AG04449 (cell line): ENCODE measurements around the gene LRP10.

Experiments
- CTCF ChIA-PET: fragments of 350-600 bp; formaldehyde crosslinking; extraction: SDS; loops from one replicate; lab custom pipeline; 2021; ENCODE audit warnings: antibody characterized with exemption; lab: Yijun Ruan, JAX
- POLR2A ChIA-PET: fragments of 400-600, 350-600 bp; formaldehyde crosslinking; extraction: SDS; loops from one replicate; lab custom pipeline; 2020; ENCODE audit warnings: antibody characterized with exemption, inconsistent platforms; lab: Yijun Ruan, JAX
- DNase-seq: peaks from one replicate; pipeline ENCODE4 v3.0.0-alpha.2; 2010; ENCODE audit warnings: low read depth, low spot score
- H3K4me3 ChIP-seq: 2 replicates; pipeline ENCODE4 v1.5.1; 2011; ENCODE audit warnings: low read depth, mild to moderate bottlenecking, control low read depth, low read length
- TF ChIP-seq, protein P1 (sequence below): IDR thresholded peaks from one replicate; pipeline ENCODE4 v1.5.1; 2011; ENCODE audit warnings: mild to moderate bottlenecking, moderate library complexity, low read length, control low read depth, inconsistent platforms; ENCODE audit not compliant: insufficient read depth; ENCODE audit errors: missing control alignments

LRP10 gene

DNA sequence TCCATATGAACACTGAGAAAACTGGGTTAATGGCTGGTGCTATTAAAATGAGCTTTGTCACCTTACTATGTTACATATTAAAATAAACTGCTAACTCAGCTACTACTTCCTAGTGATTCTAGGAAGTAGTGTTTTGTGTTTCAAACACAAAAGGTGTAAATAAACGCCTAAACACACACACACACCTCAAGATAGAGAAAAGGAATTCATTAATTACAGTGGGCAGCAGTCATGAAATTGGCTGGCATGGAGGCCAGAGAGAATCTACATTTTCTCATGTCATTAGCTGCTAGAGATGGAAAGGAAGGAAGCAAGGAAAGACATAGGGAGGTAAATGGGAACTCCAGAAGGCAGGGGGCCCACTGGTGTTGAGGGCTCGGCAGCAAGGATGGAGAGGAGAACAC lies 58.4 kb downstream of the LRP10 start:
- TF ChIP-seq, protein P1, sequence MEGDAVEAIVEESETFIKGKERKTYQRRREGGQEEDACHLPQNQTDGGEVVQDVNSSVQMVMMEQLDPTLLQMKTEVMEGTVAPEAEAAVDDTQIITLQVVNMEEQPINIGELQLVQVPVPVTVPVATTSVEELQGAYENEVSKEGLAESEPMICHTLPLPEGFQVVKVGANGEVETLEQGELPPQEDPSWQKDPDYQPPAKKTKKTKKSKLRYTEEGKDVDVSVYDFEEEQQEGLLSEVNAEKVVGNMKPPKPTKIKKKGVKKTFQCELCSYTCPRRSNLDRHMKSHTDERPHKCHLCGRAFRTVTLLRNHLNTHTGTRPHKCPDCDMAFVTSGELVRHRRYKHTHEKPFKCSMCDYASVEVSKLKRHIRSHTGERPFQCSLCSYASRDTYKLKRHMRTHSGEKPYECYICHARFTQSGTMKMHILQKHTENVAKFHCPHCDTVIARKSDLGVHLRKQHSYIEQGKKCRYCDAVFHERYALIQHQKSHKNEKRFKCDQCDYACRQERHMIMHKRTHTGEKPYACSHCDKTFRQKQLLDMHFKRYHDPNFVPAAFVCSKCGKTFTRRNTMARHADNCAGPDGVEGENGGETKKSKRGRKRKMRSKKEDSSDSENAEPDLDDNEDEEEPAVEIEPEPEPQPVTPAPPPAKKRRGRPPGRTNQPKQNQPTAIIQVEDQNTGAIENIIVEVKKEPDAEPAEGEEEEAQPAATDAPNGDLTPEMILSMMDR: no peak
- H3K4me3 ChIP-seq: peak overlapping the region; percentile 100
- CTCF ChIA-PET: interaction anchor here (0.8 to 4.5 kb wide), 39 partner anchors 10 to 538 kb away, joined by 3 to 100 read pairs (median 6); partner anchors contain the start of genes AJUBA, CDH24, HAUS4 and RBM23
- POLR2A ChIA-PET: interaction anchor here (0.8 to 2.2 kb wide), 6 partner anchors 10 to 81 kb away, joined by 3 to 24 read pairs (median 4); partner anchors contain the start of genes AJUBA, HAUS4 and RBM23
- DNase-seq: no peak
